K562 (cell line): ENCODE results near the gene VTI1B. TPM values are rescaled to one million over a fixed set of nuclear protein-coding genes. Genes with fewer than 3 reads are reported as not detected.
"Not testable (repeated sequence)": the region's sequence is repeated elsewhere in the genome, so short reads cannot be mapped to it uniquely, and the experiment has no call there.

Source experiments
- ATAC-seq: fragments of 200-7000 bp; cut with Tn5 transposase; 3 replicates; pipeline ENCODE4 v1.9.1; 2020; ENCODE audit warnings: moderate library complexity
- BruUV-seq: library from RNA; stranded (reverse); fragments of 400-500 nt; replicated peaks from 2 replicates; lab custom pipeline; 2021; lab: Mats Ljungman, UMichigan
- CTCF ChIA-PET: fragments of 300-600 bp; formaldehyde crosslinking; extraction: SDS; loops from one replicate; lab custom pipeline; 2021; ENCODE audit warnings: low intra/inter-chr PET ratio; lab: Yijun Ruan, JAX
- POLR2A ChIA-PET: fragments of 300-600, 350-650 bp; sonication (Branson Sonifier 250); formaldehyde crosslinking; extraction: SDS; loops from one replicate; lab custom pipeline; 2021; ENCODE audit warnings: antibody characterized with exemption, inconsistent platforms; lab: Yijun Ruan, JAX
- DNase-seq, 4 experiments: peaks; one replicate each; pipeline versions ENCODE4 v3.0.0 to v3.0.0-alpha.2; 2011 to 2018; ENCODE audit warnings: low spot score in 3 of 4, mixed read lengths in 3 of 4; ENCODE audit errors: extremely low read depth in 1 of 4
- FAIRE-seq: peaks from 2 replicates; lab custom pipeline; 2011; peaks lifted over from hg19 to GRCh38; lab: Jason Lieb, UNC
- H2AFZ ChIP-seq: 2 replicates; pipeline ENCODE4 v1.6.0; 2011; ENCODE audit warnings: low read depth, low read length, control low read depth, inconsistent platforms
- H3K27ac ChIP-seq: fragments of 200-600 bp; 3 replicates; pipeline ENCODE4 v1.8.0; 2011; ENCODE audit warnings: low read depth, mild to moderate bottlenecking, control low read depth, inconsistent platforms, low read length, moderate library complexity, mixed read lengths; ENCODE audit errors: extremely low read depth
- H3K27me3 ChIP-seq, 2 experiments: fragments of 300-600 bp in 1 of 2; 2 replicates in 1 of 2; 3 replicates in 1 of 2; pipeline versions ENCODE4 v1.6.0 to v1.8.0; 2011; ENCODE audit warnings: inconsistent platforms in 2 of 2, low read length in 2 of 2, mild to moderate bottlenecking in 1 of 2, mixed read lengths in 1 of 2, moderate library complexity in 1 of 2; ENCODE audit not compliant: control insufficient read depth in 2 of 2, insufficient read depth in 2 of 2
- H3K36me3 ChIP-seq: fragments of 300-600 bp; 3 replicates; pipeline ENCODE4 v1.8.0; 2011; ENCODE audit warnings: mild to moderate bottlenecking, low read length, inconsistent platforms; ENCODE audit not compliant: control insufficient read depth, insufficient read depth
- H3K4me1 ChIP-seq, 2 experiments: fragments of 200-600 bp in 1 of 2; replicated peaks in 1 of 2; 2 replicates in 1 of 2; 3 replicates in 1 of 2; pipeline versions ENCODE4 v1.5.1 to v1.8.0; 2011; ENCODE audit warnings: inconsistent platforms in 2 of 2, low read length in 2 of 2, mild to moderate bottlenecking in 1 of 2, mixed read lengths in 1 of 2, moderate library complexity in 1 of 2; ENCODE audit not compliant: control insufficient read depth in 2 of 2, insufficient read depth in 2 of 2
- H3K4me2 ChIP-seq: 2 replicates; pipeline ENCODE4 v1.6.1; 2011; ENCODE audit warnings: low read length, control low read depth, inconsistent platforms, mixed read lengths; ENCODE audit not compliant: insufficient read depth
- H3K4me3 ChIP-seq: fragments of 200-600 bp; sonication (generic), shearing (Covaris generic); 2 replicates; pipeline ENCODE4 v1.5.1; 2016; ENCODE audit warnings: control low read depth, inconsistent platforms
- H3K79me2 ChIP-seq: fragments of 200-600 bp; 3 replicates; pipeline ENCODE4 v1.8.0; 2011; ENCODE audit warnings: low read length, inconsistent platforms; ENCODE audit not compliant: control insufficient read depth, insufficient read depth
- H3K9ac ChIP-seq, 2 experiments: 2 replicates each; pipeline versions ENCODE4 v1.6.0 to v1.6.1; 2011; ENCODE audit warnings: low read depth in 2 of 2, low read length in 2 of 2, control low read depth in 1 of 2, inconsistent platforms in 1 of 2, mild to moderate bottlenecking in 1 of 2, mixed read lengths in 1 of 2; ENCODE audit not compliant: insufficient read depth in 1 of 2
- H3K9me1 ChIP-seq: one replicate; pipeline ENCODE4 v1.6.0; 2011; ENCODE audit warnings: inconsistent platforms, mild to moderate bottlenecking, low read length, moderate library complexity; ENCODE audit not compliant: control insufficient read depth, insufficient read depth
- H3K9me3 ChIP-seq: replicated peaks from 2 replicates; pipeline ENCODE4 v1.5.1; 2011; ENCODE audit warnings: low read depth, low read length, inconsistent platforms; ENCODE audit not compliant: control insufficient read depth, insufficient read depth
- H4K20me1 ChIP-seq: replicated peaks from 2 replicates; pipeline ENCODE4 v1.6.1; 2011; ENCODE audit warnings: low read length, inconsistent platforms, mixed read lengths; ENCODE audit not compliant: control insufficient read depth, insufficient read depth
- GATAD2B ChIP-seq: fragments of 450-650 bp; IDR thresholded peaks from 2 replicates; pipeline ENCODE4 v1.6.1; 2017; ENCODE audit warnings: mild to moderate bottlenecking, borderline replicate concordance
- HINFP ChIP-seq: fragments of 450-650 bp; conservative IDR thresholded peaks from 2 replicates; pipeline ENCODE4 v1.6.1; 2016; ENCODE audit warnings: missing genetic modification characterization, low read depth, mild to moderate bottlenecking, control low read depth, missing compliant biosample characterization
- HLTF ChIP-seq: fragments of 450-650 bp; IDR thresholded peaks from 2 replicates; pipeline ENCODE4 v1.6.1; 2016
- JUND ChIP-seq, 2 experiments: IDR thresholded peaks; 2 replicates in 1 of 2; 3 replicates in 1 of 2; pipeline ENCODE4 v1.6.1; 2011; ENCODE audit warnings: borderline replicate concordance in 2 of 2, low read depth in 2 of 2, low read length in 2 of 2, improper control_type of control experiment in 1 of 2, missing biosample characterization in 1 of 2, missing genetic modification characterization in 1 of 2, missing genetic modification reagents in 1 of 2
- MEIS2 ChIP-seq: fragments of 450-650 bp; IDR thresholded peaks from 2 replicates; pipeline ENCODE4 v1.6.1; 2014; ENCODE audit warnings: mild to moderate bottlenecking; ENCODE audit not compliant: partially characterized antibody
- NCOA1 ChIP-seq: fragments of 450-650 bp; IDR thresholded peaks from 2 replicates; pipeline ENCODE4 v1.6.1; 2016; ENCODE audit warnings: low read depth
- RNF2 ChIP-seq: sonication (generic); IDR thresholded peaks from 2 replicates; pipeline ENCODE4 v1.6.1; 2016
- ZBTB33 ChIP-seq: sonication (generic); formaldehyde crosslinking; IDR thresholded peaks from 2 replicates; pipeline ENCODE4 v1.8.1; 2023; ENCODE audit warnings: mild to moderate bottlenecking, missing genetic modification reagents
- ZFP36 ChIP-seq: fragments of 150-350 bp; IDR thresholded peaks from 2 replicates; pipeline ENCODE4 v1.6.1; 2018; ENCODE audit warnings: low read length, low read depth; ENCODE audit not compliant: partially characterized antibody
- ZNF146 ChIP-seq: IDR thresholded peaks from one replicate; pipeline ENCODE4 v1.6.1; 2018; ENCODE audit warnings: missing compliant biosample characterization; ENCODE audit not compliant: unreplicated experiment
- ZNF217 ChIP-seq: sonication (generic); formaldehyde crosslinking; IDR thresholded peaks from 2 replicates; pipeline ENCODE4 v1.8.0; 2022; ENCODE audit warnings: mild to moderate bottlenecking, missing genetic modification reagents
- WGBS: fragments of 100-300 bp; shearing (Covaris generic); methylation state at CpG from one replicate; pipeline ENCODE4 v1.1.6; 2016; ENCODE audit warnings: low coverage, mixed read lengths; ENCODE audit not compliant: insufficient coverage; ENCODE audit errors: missing lambda C conversion rate; 5-methylcytosine and 5-hydroxymethylcytosine counted together
- in situ Hi-C: fragments of 300-500 bp; cut with MboI; formaldehyde crosslinking; loops from 4 replicates; pipeline ENCODE4 v1.15.0; 2018; ENCODE audit warnings: inconsistent platforms, mixed read lengths
- intact Hi-C: fragments of 100-400 bp; cut with micrococcal nuclease; formaldehyde crosslinking; loops from 2 replicates; pipeline ENCODE4 v1.14.2; 2022
- polyA plus RNA-seq, 8 experiments: library from polyadenylated mRNA; depleted of rRNA in 4 of 8; stranded (reverse) in 5 of 8; unstranded in 3 of 8; fragments of >200 nt; fragmentation: Nextera tagmentation in 2 of 8; fragmentation: Illumina TruSeq in 1 of 8; extraction: Ambion mirVana in 2 of 8; extraction: Trizol in 1 of 8; gene quantifications; 2 replicates each; pipeline versions ENCODE4 v1.2.1 to v1.2.3, GENCODE V29; 2011 to 2014; ENCODE audit warnings: inconsistent platforms in 1 of 8, missing spikeins in 1 of 8
- total RNA-seq, 7 experiments: library from RNA; depleted of rRNA in 6 of 7; stranded (reverse); fragments of >200 nt in 6 of 7; fragmentation: Illumina TruSeq in 2 of 7; extraction: Trizol in 2 of 7; gene quantifications; 2 replicates each; pipeline versions ENCODE4 v1.2.1 to v1.2.3, GENCODE V29; 2011 to 2021; ENCODE audit warnings: low replicate concordance in 1 of 7

VTI1B gene
- total and polyA plus RNA-seq, 9 of the 15 experiments (the other 6 are each of a cell fraction or from before 2014, with no cell fraction given) = 7.8 to 69.8 (median 50.1) TPM

GRCh38 chr14:67710209-67710608 lies 35.8 kb upstream of the VTI1B start:
- H3K9ac ChIP-seq = no peak overlapping the region
- 57% methylated on average over 2 of the region's 2 CpGs for WGBS

GRCh38 chr14:67709796-67710195 lies 35.4 kb upstream of the VTI1B start:
- H3K36me3 ChIP-seq, intact Hi-C loops, H3K27ac ChIP-seq, POLR2A ChIA-PET, H3K79me2 ChIP-seq, H3K4me3 ChIP-seq, CTCF ChIA-PET, H3K9me3 ChIP-seq, H4K20me1 ChIP-seq, DNase-seq, BruUV-seq, H3K4me1 ChIP-seq, H3K9ac ChIP-seq, H3K27me3 ChIP-seq, ATAC-seq, H3K9me1 ChIP-seq, H3K4me2 ChIP-seq, FAIRE-seq: not testable (repeated sequence)
- in situ Hi-C loops = loop anchor here (10.0 kb wide), 2 partner anchors 125 to 275 kb away; no protein-coding TSS in a partner anchor
- peak overlapping the region; percentile 45; the same call in 1 of the 2 replicates for H2AFZ ChIP-seq
- WGBS = 50% methylated on average over 1 of the region's 1 CpG

More at GRCh38 chr14:67710209-67710608, 35.8 kb upstream of the VTI1B start:
- Histone ChIP-seq H2AFZ (0 out of 2 replicates have a peak overlapping the region, but pooled peaks have one; percentile 45), H3K9me3 (no peaks in the 10 kb centered on the region), H3K36me3 (no peaks in the 10 kb centered on the region), H3K4me1 (peaks cover under 1% of the 10 kb centered on the region in 2 experiments; a peak in 3 of 5 replicates), H3K79me2 (no peaks in the 10 kb centered on the region), H3K27me3 (no peaks in the 10 kb centered on the region), H3K27ac (no peak overlapping the region), H3K4me3 (no peak overlapping the region), H4K20me1 (no peaks in the 10 kb centered on the region), H3K4me2 (no peak overlapping the region), H3K9me1 (no peaks in the 10 kb centered on the region)
- ChIA-PET CTCF (no interaction called here), POLR2A (no interaction called here)
- no peak for ATAC-seq
- TF ChIP-seq ZNF146 = no peak
- no peak for TF ChIP-seq HINFP
- TF ChIP-seq GATAD2B = no peak
- TF ChIP-seq JUND (IDR thresholded peaks at IDR 0.05; ENCODE audit: borderline replicate concordance, low read depth, low read length) = no peak
- no peak for TF ChIP-seq JUND (tag; IDR thresholded peaks at IDR 0.05; ENCODE audit: borderline replicate concordance, low read depth, low read length)
- TF ChIP-seq HLTF = no peak
- TF ChIP-seq NCOA1 = no peak
- no peak for TF ChIP-seq ZNF217 (CRISPR knock-in tag)
- peak; percentile 84 for TF ChIP-seq ZFP36
- 0 out of 2 replicates have a peak, but pooled peaks have one; percentile 18 for TF ChIP-seq ZBTB33 (CRISPR knock-in tag)
- TF ChIP-seq RNF2 = no peak
- TF ChIP-seq MEIS2 = no peak
- FAIRE-seq = no peak
- intact Hi-C loops (no loop called here), in situ Hi-C loops (no loop called here)
- BruUV-seq = no TSS peak
- peak in 1 of 4 experiments; percentile 35 for DNase-seq
